ENCODE data around the gene UNC93A. TPM values are rescaled to one million over a fixed set of nuclear protein-coding genes. Genes with fewer than 3 reads are reported as not detected.
"Not testable (repeated sequence)": the region's sequence is repeated elsewhere in the genome, so short reads cannot be mapped to it uniquely, and the experiment has no call there.

UNC93A gene
- total RNA-seq, 1 donor from 2014 or later, result 0.10 TPM

- not testable (repeated sequence) for DNase-seq
Measured at GRCh38 chr6:167311691-167312090, 20.6 kb downstream of the UNC93A start.

DNA sequence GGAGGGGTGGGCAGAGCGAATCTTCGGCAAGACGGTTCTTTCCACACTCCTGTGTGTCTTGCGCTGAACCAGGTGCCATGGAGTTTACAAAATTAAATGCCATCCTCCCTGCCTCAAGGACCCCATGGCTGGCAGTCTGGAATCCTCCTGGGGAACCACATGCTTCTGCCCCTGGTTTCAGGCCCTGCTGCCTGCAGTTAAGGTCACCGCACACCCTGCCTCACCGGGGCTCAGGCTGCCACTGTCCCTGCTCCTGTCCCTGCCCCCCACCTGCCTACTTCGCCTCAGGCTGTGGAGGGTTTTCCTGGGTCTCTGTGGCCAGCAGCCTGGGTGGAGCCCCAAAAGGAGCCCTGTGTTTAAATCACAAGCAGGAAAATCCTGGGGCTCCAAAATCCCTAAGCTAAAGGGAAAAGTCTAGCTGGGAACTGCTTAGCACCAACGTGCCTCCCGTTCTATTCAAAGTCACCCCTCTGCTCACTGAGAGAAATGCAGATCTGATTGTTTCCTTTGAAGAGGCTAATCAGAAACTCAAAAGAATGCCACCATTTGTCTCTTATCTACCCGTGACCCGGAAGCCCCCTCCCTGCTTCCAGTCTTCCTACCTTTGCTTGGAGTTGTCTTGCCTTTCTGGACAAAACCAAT, 23.2 kb downstream of the UNC93A start:
- no peak for DNase-seq

DNA sequence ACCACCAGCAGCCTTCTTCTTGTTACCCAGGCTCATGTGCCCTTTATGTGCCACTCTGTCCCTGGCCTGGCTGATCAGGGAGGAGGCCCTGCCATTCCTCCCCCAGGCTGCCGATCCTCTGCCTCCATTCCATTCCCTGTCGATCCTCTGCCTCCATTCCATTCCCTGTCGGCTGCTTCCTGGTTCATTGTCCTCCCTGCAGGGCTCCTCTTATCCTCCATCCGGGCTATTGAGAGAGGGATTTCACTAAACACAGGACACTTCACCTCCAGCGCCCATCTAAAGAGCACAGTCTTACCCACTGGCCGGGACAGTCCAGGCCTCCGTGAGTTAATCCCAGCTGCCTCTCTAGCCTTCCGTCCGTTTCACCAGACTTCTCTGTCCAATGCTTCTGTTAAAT, 26.1 kb downstream of the UNC93A start:
- DNase-seq, result no peak

DNA sequence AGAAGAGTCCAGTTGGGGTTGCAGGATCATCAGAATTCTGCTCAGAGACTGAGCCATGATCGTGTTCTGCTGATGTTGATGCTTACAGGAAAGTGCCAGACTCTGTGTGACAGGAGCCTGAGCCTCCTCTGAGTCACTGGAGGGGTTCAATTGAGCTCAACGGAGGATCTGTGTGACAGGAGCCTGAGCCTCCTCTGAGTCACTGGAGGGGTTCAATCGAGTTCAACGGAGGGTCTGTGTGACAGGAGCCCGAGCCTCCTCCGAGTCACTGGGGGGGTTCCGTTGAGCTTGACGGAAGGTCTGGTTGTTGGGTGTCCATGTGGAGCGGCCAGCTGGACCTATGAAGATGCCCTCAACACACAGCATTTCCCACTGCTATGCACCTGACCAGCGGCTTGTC, 27.2 kb downstream of the UNC93A start:
- not testable (repeated sequence) for DNase-seq

DNA sequence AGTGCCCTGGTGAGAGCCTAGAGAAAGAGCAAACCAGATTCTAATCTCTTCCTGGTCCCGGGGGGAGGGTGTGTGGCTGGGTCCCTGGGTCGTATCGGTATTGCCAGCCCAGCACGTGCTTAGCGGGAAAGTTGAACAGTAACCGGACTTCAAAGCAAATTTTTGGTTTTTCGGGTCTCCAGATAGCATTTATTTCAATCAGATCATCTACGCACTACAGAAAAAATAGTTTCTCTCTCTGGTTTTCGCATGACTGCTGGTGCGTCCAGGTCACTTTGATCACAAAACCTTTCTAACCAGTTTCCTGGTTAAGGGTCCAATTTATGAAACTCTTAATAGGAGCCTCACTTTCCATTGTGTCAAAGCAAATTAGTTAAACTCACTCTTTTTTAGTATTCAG, 27.7 kb downstream of the UNC93A start:
- DNase-seq, result not testable (repeated sequence)

DNA sequence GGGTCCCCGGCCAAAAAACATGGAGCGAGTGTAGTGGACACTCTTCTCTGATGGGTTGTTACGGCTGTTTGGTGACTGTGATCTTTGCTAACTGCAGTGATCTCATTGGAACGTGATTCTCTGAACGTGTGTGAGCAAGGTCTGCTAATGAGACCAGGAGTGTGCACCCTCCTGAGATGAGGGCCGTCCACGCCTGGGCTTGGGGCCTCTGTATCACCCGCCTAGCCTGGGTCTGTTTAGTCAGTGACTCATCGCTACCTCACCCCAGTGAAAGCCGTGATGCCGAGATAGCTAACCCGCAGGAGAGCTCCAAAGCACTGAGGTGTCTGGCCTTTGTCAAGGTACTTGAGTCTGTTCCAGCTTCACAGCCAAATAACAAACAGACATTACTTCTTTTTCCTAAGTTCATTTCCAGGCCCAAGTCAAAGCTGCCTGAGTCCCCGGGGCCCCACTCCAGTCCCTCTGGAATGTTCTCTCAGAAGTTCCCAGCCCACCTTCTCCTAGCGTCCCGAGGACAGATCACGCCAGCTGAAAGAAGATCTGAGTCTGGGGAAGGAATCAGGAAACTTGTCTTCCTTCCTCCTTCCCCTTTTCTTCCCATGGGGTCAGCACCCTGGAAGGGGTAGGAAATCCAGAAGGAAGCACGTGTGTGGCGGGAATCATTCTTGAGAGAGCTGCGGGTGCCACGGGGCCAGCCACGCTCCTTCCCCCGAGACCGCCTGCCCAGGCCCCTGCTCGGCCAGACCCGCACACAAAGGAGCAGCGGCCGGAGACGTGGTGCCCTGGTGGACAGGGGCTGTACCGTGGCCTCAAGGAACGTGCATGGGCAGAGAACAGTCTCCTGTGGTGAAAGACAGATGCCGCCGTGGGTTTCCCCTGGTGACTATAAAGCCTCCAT, 29.0 kb downstream of the UNC93A start:
- not testable (repeated sequence) for DNase-seq

GRCh38 chr6:167320754-167321056, 29.6 kb downstream of the UNC93A start:
- DNase-seq, result not testable (repeated sequence)

DNA sequence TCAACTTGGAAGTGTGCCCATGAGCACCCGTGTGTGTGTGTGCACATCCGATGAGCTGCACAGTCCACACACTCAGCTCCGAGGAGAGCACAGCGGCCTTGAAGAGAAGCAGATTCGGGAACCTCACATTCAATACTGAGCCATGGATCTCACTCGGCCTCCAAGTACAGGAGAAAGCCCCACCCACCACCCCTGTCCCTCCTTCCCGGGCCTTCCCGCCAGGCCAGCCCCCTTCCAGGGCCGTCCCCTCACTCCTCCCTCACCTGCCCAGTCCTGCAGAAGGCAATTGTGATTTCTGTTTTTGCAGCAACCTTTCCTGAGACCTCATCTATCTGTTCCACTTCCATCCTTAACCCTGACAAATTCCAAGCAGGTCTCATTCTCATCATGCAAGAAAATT, 30.1 kb downstream of the UNC93A start:
- DNase-seq, result not testable (repeated sequence)

GRCh38 chr6:167323111-167323510, 32.0 kb downstream of the UNC93A start:
- DNase-seq, result no peak

DNA sequence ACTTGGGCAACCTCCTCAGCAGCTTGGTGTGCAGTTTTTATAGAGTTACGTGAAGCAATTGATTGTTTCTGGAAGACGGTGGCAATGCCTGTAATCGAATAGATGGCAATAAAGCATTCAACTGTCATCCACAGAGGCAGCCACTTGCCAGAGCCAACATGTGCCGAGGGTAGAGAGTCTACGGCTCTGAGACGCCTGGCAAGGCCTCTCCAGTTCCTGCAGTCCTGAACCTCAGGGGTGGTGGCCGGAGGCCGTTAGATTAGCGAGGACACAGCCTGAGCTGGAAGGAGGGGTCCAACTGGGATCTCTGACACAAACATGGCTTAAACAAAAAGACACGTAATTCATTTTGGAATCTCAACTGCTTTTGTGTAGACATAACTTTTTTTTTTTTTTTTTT, 33.0 kb downstream of the UNC93A start:
- DNase-seq, result no peak

GRCh38 chr6:167325766-167326165, 34.7 kb downstream of the UNC93A start:
- DNase-seq, result no peak

DNA sequence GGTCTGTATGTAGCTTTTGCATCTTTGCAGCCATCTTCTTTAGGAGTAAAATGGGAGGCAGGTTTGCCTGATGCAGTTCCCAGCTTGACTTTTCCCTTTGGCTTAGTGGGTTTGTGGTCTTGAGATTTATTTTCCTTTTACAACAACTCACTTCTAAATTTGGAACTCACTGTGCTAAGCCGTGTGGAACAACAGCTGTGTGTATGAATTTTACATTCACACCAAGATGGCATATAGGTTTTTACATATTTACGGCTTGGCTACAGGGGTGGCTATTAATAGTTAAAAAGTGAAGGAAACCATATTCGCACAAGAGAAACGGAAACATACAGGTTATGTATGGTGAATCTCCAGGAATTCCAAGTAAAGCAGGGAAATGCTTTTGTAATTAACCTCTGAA, 36.3 kb downstream of the UNC93A start:
- DNase-seq, result no peak

DNA sequence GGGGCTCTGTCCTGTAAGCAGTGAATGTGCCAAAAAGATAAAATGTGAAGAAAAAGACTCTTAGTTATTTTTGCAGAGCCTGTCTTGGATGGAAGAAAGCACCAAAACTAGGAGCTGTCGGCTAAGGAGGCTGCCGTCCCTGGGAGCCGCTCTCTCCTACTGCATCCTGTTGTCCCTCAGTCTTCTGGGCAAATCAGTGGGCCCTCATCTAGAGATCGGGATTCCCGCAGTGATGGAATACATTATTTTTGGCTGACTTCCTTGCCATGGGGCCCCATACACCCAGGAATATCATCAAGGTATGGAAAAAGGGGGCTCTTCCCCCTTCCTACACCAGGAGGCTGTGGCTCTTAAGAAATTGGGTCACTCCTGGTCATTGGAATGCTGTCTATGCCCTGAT, 37.0 kb downstream of the UNC93A start:
- DNase-seq, result no peak

GRCh38 chr6:167329014-167329413, 37.9 kb downstream of the UNC93A start:
- DNase-seq, result no peak

GRCh38 chr6:167330750-167331149, 39.6 kb downstream of the UNC93A start:
- no peak for DNase-seq

- DNase-seq, result no peak
Measured at GRCh38 chr6:167331565-167331964, 40.5 kb downstream of the UNC93A start.

GRCh38 chr6:167336844-167337630, 45.9 kb downstream of the UNC93A start:
- DNase-seq, result no peak

- no peak for DNase-seq
Measured at GRCh38 chr6:167337675-167338449, 46.7 kb downstream of the UNC93A start.

DNA sequence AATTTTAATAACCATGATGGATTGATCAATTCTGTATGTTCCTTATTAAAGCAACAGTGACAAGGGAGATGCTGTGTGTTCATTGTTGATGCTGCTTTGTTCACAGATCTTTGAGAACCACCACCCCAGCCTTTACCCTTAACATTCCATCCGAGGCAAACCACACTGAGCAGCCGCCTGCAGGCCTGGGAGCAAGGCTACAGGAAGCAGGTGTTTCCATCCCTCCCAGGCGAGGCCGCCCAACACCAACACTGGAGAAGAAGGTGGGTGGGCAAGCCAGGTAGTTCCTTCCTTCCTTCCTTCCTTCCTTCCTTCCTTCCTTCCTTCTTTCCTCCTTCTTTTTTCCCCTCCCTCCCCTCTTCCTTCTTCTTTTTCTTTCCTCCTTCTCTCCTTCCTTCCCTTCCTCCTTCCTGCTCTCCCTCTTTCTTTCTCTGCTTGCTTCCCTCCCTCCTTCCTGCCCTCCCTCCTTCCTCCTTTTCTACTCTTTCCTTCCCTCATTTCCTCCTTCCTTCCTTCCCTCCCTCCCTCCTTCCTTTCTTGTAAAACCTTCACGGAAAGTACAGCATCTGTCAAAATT, 47.5 kb downstream of the UNC93A start:
- no peak for DNase-seq

- DNase-seq, result no peak
Measured at GRCh38 chr6:167341038-167341583, 50.0 kb downstream of the UNC93A start.

All from tongue (tissue), 2 donors.